H1 (cell line): Measurements from ENCODE around the gene CNBP. TPM values are rescaled to one million over a fixed set of nuclear protein-coding genes. Genes with fewer than 3 reads are reported as not detected.
"Not testable (repeated sequence)": the region's sequence is repeated elsewhere in the genome, so short reads cannot be mapped to it uniquely, and the experiment has no call there.

Experiments
- CTCF ChIA-PET: fragments of 300-600 bp; sonication (Branson Sonifier 250); formaldehyde crosslinking; loops from one replicate; lab custom pipeline; 2021; ENCODE audit not compliant: partially characterized antibody; lab: Charles Lee
- POLR2A ChIA-PET: fragments of 300-600 bp; sonication (Branson Sonifier 250); formaldehyde crosslinking; loops from one replicate; lab custom pipeline; 2021; ENCODE audit warnings: inconsistent platforms; ENCODE audit not compliant: partially characterized antibody; lab: Charles Lee
- DNase-seq, 2 experiments: peaks; one replicate each; pipeline versions ENCODE4 v3.0.0 to v3.0.0-alpha.2; 2010 to 2022; ENCODE audit warnings: low spot score in 2 of 2, low read depth in 1 of 2, mixed read lengths in 1 of 2
- FAIRE-seq: peaks from 2 replicates; lab custom pipeline; 2011; peaks lifted over from hg19 to GRCh38; lab: Jason Lieb, UNC
- H2AFZ ChIP-seq: 2 replicates; pipeline ENCODE4 v1.8.1; 2012; ENCODE audit warnings: low read length, inconsistent platforms
- H2AK5ac ChIP-seq: 2 replicates; pipeline ENCODE4 v1.6.1; 2013; ENCODE audit warnings: low read depth, low read length
- H2BK120ac ChIP-seq: replicated peaks from 2 replicates; pipeline ENCODE3; 2013; ENCODE audit warnings: low read depth, low read length, inconsistent platforms
- H2BK12ac ChIP-seq: 2 replicates; pipeline ENCODE4 v1.6.1; 2013; ENCODE audit warnings: low read depth, low read length
- H2BK15ac ChIP-seq: 2 replicates; pipeline ENCODE4 v1.6.1; 2013; ENCODE audit warnings: low read length
- H2BK20ac ChIP-seq: 2 replicates; pipeline ENCODE4 v1.6.1; 2013; ENCODE audit warnings: low read length
- H2BK5ac ChIP-seq: 2 replicates; pipeline ENCODE4 v1.6.1; 2013; ENCODE audit warnings: low read depth, low read length
- H3K14ac ChIP-seq: 2 replicates; pipeline ENCODE4 v1.6.1; 2013; ENCODE audit warnings: inconsistent platforms; ENCODE audit not compliant: insufficient read length
- H3K18ac ChIP-seq: 2 replicates; pipeline ENCODE4 v1.6.1; 2013; ENCODE audit warnings: low read length; ENCODE audit errors: extremely low read depth
- H3K23ac ChIP-seq: 2 replicates; pipeline ENCODE4 v1.6.1; 2013; ENCODE audit warnings: inconsistent platforms; ENCODE audit not compliant: insufficient read length
- H3K23me2 ChIP-seq: 2 replicates; pipeline ENCODE4 v1.6.1; 2013; ENCODE audit warnings: low read depth, low read length
- H3K27ac ChIP-seq: 2 replicates; pipeline ENCODE4 v1.6.1; 2011; ENCODE audit warnings: low read depth, low read length, inconsistent platforms
- H3K27me3 ChIP-seq, 4 experiments: replicated peaks in 1 of 4; 1 replicate in 1 of 4; 2 replicates in 3 of 4; pipeline versions ENCODE4 v1.6.1 to v1.8.1; 2011 to 2013; ENCODE audit warnings: low read length in 3 of 4, mild to moderate bottlenecking in 3 of 4, inconsistent platforms in 2 of 4, mixed read lengths in 2 of 4, moderate library complexity in 1 of 4; ENCODE audit not compliant: control insufficient read depth in 3 of 4, insufficient read depth in 3 of 4; ENCODE audit errors: extremely low read depth in 1 of 4
- H3K36me3 ChIP-seq, 4 experiments: 2 replicates each; pipeline versions ENCODE4 v1.6.1 to v1.8.1; 2011 to 2013; ENCODE audit warnings: mild to moderate bottlenecking in 4 of 4, low read length in 3 of 4, moderate library complexity in 2 of 4, control low read depth in 1 of 4, inconsistent platforms in 1 of 4; ENCODE audit not compliant: insufficient read depth in 4 of 4, control insufficient read depth in 2 of 4
- H3K4ac ChIP-seq: replicated peaks from 2 replicates; pipeline ENCODE3; 2013; ENCODE audit warnings: low read length, low read depth, mixed read lengths, inconsistent platforms; ENCODE audit not compliant: insufficient read length
- H3K4me1 ChIP-seq, 4 experiments: replicated peaks in 1 of 4; 1 replicate in 1 of 4; 2 replicates in 3 of 4; pipeline versions ENCODE4 v1.6.1 to v1.8.1; 2011 to 2013; ENCODE audit warnings: low read length in 3 of 4, inconsistent platforms in 2 of 4, mixed read lengths in 1 of 4; ENCODE audit not compliant: insufficient read depth in 4 of 4, control insufficient read depth in 3 of 4
- H3K4me2 ChIP-seq, 2 experiments: 2 replicates each; pipeline versions ENCODE4 v1.6.1 to v1.8.1; 2011 to 2013; ENCODE audit warnings: low read depth in 2 of 2, low read length in 2 of 2, control low read depth in 1 of 2, inconsistent platforms in 1 of 2, mild to moderate bottlenecking in 1 of 2; ENCODE audit not compliant: insufficient read depth in 1 of 2
- H3K4me3 ChIP-seq, 4 experiments: fragments of 200-600, 300-600 bp in 1 of 4; sonication (generic), shearing (Covaris generic), sonication (Bioruptor Twin) in 1 of 4; 2 replicates each; pipeline versions ENCODE4 v1.5.1 to v1.8.1; 2011 to 2016; ENCODE audit warnings: low read length in 4 of 4, low read depth in 3 of 4, control low read depth in 2 of 4, inconsistent platforms in 2 of 4, mild to moderate bottlenecking in 2 of 4, mixed read lengths in 1 of 4, moderate library complexity in 1 of 4; ENCODE audit not compliant: insufficient read depth in 2 of 4; ENCODE audit errors: extremely low read depth in 1 of 4
- H3K56ac ChIP-seq: replicated peaks from 2 replicates; pipeline ENCODE3; 2013; ENCODE audit warnings: low read depth, mild to moderate bottlenecking, mixed read lengths, low read length, inconsistent platforms; ENCODE audit not compliant: insufficient read length
- H3K79me1 ChIP-seq: 2 replicates; pipeline ENCODE4 v1.6.1; 2013; ENCODE audit warnings: low read depth, low read length, control low read depth
- H3K79me2 ChIP-seq, 2 experiments: 2 replicates each; pipeline versions ENCODE4 v1.6.1 to v1.8.1; 2012 to 2013; ENCODE audit warnings: low read length in 2 of 2, mild to moderate bottlenecking in 2 of 2, inconsistent platforms in 1 of 2; ENCODE audit not compliant: insufficient read depth in 2 of 2, control insufficient read depth in 1 of 2
- H3K9ac ChIP-seq, 4 experiments: replicated peaks in 1 of 4; 1 replicate in 1 of 4; 2 replicates in 3 of 4; pipeline versions ENCODE4 v1.6.1 to v1.8.1; 2011 to 2013; ENCODE audit warnings: low read depth in 3 of 4, low read length in 3 of 4, control low read depth in 2 of 4, mild to moderate bottlenecking in 2 of 4, moderate library complexity in 2 of 4, inconsistent platforms in 1 of 4; ENCODE audit errors: extremely low read depth in 1 of 4
- H3K9me3 ChIP-seq, 2 experiments: 2 replicates each; pipeline versions ENCODE4 v1.6.1 to v1.8.1; 2012 to 2013; ENCODE audit warnings: mild to moderate bottlenecking in 2 of 2, moderate library complexity in 2 of 2, control low read depth in 1 of 2, inconsistent platforms in 1 of 2, low read depth in 1 of 2, low read length in 1 of 2, mixed read lengths in 1 of 2; ENCODE audit not compliant: insufficient read depth in 2 of 2
- H4K20me1 ChIP-seq, 2 experiments: replicated peaks in 1 of 2; 2 replicates each; pipeline versions ENCODE3 to v1.8.1; 2011 to 2013; ENCODE audit warnings: inconsistent platforms in 2 of 2, low read length in 2 of 2, mild to moderate bottlenecking in 1 of 2; ENCODE audit not compliant: insufficient read depth in 2 of 2, control insufficient read depth in 1 of 2
- H4K5ac ChIP-seq: 2 replicates; pipeline ENCODE4 v1.6.1; 2013; ENCODE audit warnings: low read length, low read depth, mixed read lengths, inconsistent platforms; ENCODE audit not compliant: insufficient read length
- H4K8ac ChIP-seq: 2 replicates; pipeline ENCODE4 v1.8.0; 2013; ENCODE audit warnings: mild to moderate bottlenecking, moderate library complexity, low read length, inconsistent platforms; ENCODE audit not compliant: insufficient read depth; ENCODE audit errors: extremely low read depth
- H4K91ac ChIP-seq: replicated peaks from 2 replicates; pipeline ENCODE3; 2013; ENCODE audit warnings: low read length, mixed read lengths, inconsistent platforms; ENCODE audit not compliant: insufficient read length
- WGBS, 2 experiments: shearing (Covaris generic) in 1 of 2; methylation state at CpG; one replicate each; pipeline versions ENCODE4 v1.1.6 to v1.1.7; 2013 to 2015; ENCODE audit warnings: low lambda C conversion rate in 2 of 2, mixed read lengths in 2 of 2, inconsistent platforms in 1 of 2, low coverage in 1 of 2, missing lambda C conversion rate in 1 of 2; ENCODE audit not compliant: insufficient replicate concordance in 2 of 2, insufficient coverage in 1 of 2, insufficient read length in 1 of 2; ENCODE audit errors: extremely low coverage in 1 of 2, missing lambda C conversion rate in 1 of 2; 5-methylcytosine and 5-hydroxymethylcytosine counted together
- polyA plus RNA-seq, 7 experiments: library from polyadenylated mRNA; depleted of rRNA in 3 of 7; stranded (reverse) in 5 of 7; unstranded in 2 of 7; fragments of >200 nt in 5 of 7; fragments of 200-250 nt in 2 of 7; gene quantifications; 1 replicate in 5 of 7; 2 replicates in 1 of 7; 4 replicates in 1 of 7; pipeline versions ENCODE4 v1.2.1 to v1.2.3, GENCODE V29; 2011 to 2013; ENCODE audit warnings: missing spikeins in 2 of 7, mixed read lengths in 2 of 7
- total RNA-seq: library from RNA; stranded (reverse); fragmentation: NEBNext Ultra II Directional; extraction: Animal tissue kit (Norgen Biotek cat#: 25700); gene quantifications from 2 replicates; pipeline ENCODE4 v1.2.1, GENCODE V29; 2021

The CNBP gene
- total and polyA plus RNA-seq, 2 of the 8 experiments (the other 6 are each of a cell fraction or from before 2014, with no cell fraction given), result 315 to 371 TPM

DNA sequence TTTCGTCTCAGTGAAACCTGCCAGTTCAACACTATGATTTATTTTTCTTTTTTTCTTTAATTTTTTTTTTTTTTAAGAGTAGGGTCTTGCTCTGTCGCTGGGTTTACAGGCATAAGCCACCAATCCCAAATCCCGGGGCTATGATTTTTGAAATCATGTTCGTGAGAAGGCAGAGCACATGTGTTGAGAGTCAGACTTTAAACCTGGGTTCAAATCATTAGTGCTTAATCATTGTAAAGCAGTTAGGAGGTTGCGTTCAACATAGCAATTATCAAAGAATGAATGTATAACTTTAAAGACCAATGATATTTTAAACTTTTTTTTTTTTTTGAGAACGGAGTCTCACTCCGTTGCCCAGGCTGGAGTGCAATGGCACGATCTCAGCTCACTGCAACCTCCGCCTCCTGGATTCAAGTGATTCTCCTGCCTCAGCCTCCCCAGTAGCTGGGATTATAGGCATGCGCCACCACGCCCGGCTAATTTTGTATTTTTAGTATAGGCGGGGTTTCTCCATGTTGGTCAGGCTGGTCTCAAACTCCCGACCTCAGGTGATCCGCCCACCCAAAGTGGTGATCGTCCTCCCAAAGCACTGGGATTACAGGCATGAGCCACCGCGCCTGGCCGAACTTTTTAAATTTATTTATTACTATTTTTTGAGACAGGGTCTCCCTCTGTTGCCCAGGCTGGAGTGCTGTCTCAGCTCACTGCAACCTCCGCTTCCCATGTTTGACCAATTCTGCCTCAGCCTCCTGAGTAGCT lies 1.3 kb upstream of the CNBP start:
- DNase-seq, H3K9me3 ChIP-seq, FAIRE-seq, H3K4ac ChIP-seq, H2AK5ac ChIP-seq, H3K4me1 ChIP-seq, H3K23me2 ChIP-seq, H2BK5ac ChIP-seq, H3K18ac ChIP-seq, H2BK20ac ChIP-seq, H3K23ac ChIP-seq, H3K79me1 ChIP-seq, H2BK15ac ChIP-seq, H3K14ac ChIP-seq, H4K8ac ChIP-seq, H3K9ac ChIP-seq, H4K91ac ChIP-seq, H2BK120ac ChIP-seq, H4K5ac ChIP-seq, H3K56ac ChIP-seq, H3K27ac ChIP-seq, H2BK12ac ChIP-seq, H3K27me3 ChIP-seq, H2AFZ ChIP-seq: not testable (repeated sequence)
- peaks cover 0 to 11% (median 0%) of the 10 kb centered on the region in 4 experiments; a peak in 1 of 8 replicates for H3K36me3 ChIP-seq
- peaks cover 8 to 12% of the 10 kb centered on the region in 2 experiments for H4K20me1 ChIP-seq
- H3K4me2 ChIP-seq, result peak overlapping the region; percentile 15 to 75; a peak in 2 of 4 replicates
- ChIA-PET POLR2A (interaction anchor here (0.7 to 1.6 kb wide), 4 partner anchors 21 to 55 kb away, joined by 3 to 7 read pairs (median 4); no protein-coding TSS in a partner anchor), CTCF (interaction anchor here (7.8 kb wide), 1 partner anchor 61 kb away, joined by 45 read pairs; no protein-coding TSS in a partner anchor)
- peaks cover 33 to 48% of the 10 kb centered on the region in 2 experiments for H3K79me2 ChIP-seq
- H3K4me3 ChIP-seq, result peak overlapping the region in 3 of 4 experiments; percentile 77 to 100 (median 98); a peak in 6 of 8 replicates
- WGBS, 2 experiments, result 92% methylated on average over 19 of the region's 20 CpGs; no CpG with 5 or more reads in 1 of the 2 experiments
